ENCODE results near the gene ADAMTSL3.

Gene ADAMTSL3

GRCh38 chr15:83844742-83845141 lies 190.8 kb downstream of the ADAMTSL3 start:
- DNase-seq = no peak

- no peak for DNase-seq
Observed at GRCh38 chr15:83845230-83845629, 191.3 kb downstream of the ADAMTSL3 start.

- no peak for DNase-seq
Observed at GRCh38 chr15:83846847-83847246, 192.9 kb downstream of the ADAMTSL3 start.

GRCh38 chr15:83848315-83849050 lies 194.6 kb downstream of the ADAMTSL3 start:
- DNase-seq = no peak

- DNase-seq = no peak
Observed at GRCh38 chr15:83850015-83850414, 196.1 kb downstream of the ADAMTSL3 start.

- DNase-seq = no peak
Observed at GRCh38 chr15:83850501-83851245, 196.8 kb downstream of the ADAMTSL3 start.

- DNase-seq = no peak
Observed at GRCh38 chr15:83853232-83853631, 199.3 kb downstream of the ADAMTSL3 start.

- DNase-seq = no peak
Observed at GRCh38 chr15:83854321-83854720, 200.4 kb downstream of the ADAMTSL3 start.

- no peak for DNase-seq
Observed at GRCh38 chr15:83854950-83855707, 201.2 kb downstream of the ADAMTSL3 start.

GRCh38 chr15:83855956-83856355 lies 202.0 kb downstream of the ADAMTSL3 start:
- DNase-seq = no peak

- no peak for DNase-seq
Observed at GRCh38 chr15:83858820-83859505, 205.0 kb downstream of the ADAMTSL3 start.

GRCh38 chr15:83866692-83867091 lies 212.8 kb downstream of the ADAMTSL3 start:
- no peak for DNase-seq

- DNase-seq = no peak
Observed at GRCh38 chr15:83869341-83869740, 215.4 kb downstream of the ADAMTSL3 start.

GRCh38 chr15:83871808-83872559 lies 218.1 kb downstream of the ADAMTSL3 start:
- no peak for DNase-seq

- no peak for DNase-seq
Observed at GRCh38 chr15:83873966-83874365, 220.0 kb downstream of the ADAMTSL3 start.

GRCh38 chr15:83880529-83880928 lies 226.6 kb downstream of the ADAMTSL3 start:
- DNase-seq = no peak

GRCh38 chr15:83881156-83881555 lies 227.2 kb downstream of the ADAMTSL3 start:
- no peak for DNase-seq

- DNase-seq = no peak
Observed at GRCh38 chr15:83886321-83886720, 232.4 kb downstream of the ADAMTSL3 start.

- DNase-seq = no peak
Observed at GRCh38 chr15:83887404-83887803, 233.5 kb downstream of the ADAMTSL3 start.

- no peak for DNase-seq
Observed at GRCh38 chr15:83887961-83888360, 234.0 kb downstream of the ADAMTSL3 start.

GRCh38 chr15:83889995-83890394 lies 236.1 kb downstream of the ADAMTSL3 start:
- no peak for DNase-seq

- no peak for DNase-seq
Observed at GRCh38 chr15:83890587-83890986, 236.7 kb downstream of the ADAMTSL3 start.

All from CD4-positive, alpha-beta T cell treated with Interleukin-4 for 4 hours (primary cell).